GM12865 (cell line): ENCODE measurements around the gene FYB2.

Source experiments
- DNase-seq: peaks from one replicate; pipeline ENCODE4 v3.0.0; 2010; ENCODE audit warnings: low read depth
- H3K4me3 ChIP-seq: 2 replicates; pipeline ENCODE4 v1.5.1; 2011; ENCODE audit warnings: mild to moderate bottlenecking, low read depth, low read length, control low read depth
- CTCF ChIP-seq: IDR thresholded peaks from 2 replicates; pipeline ENCODE4 v1.5.1; 2011; ENCODE audit warnings: low read length, control low read depth, low read depth, inconsistent platforms; ENCODE audit not compliant: insufficient read depth; ENCODE audit errors: missing control alignments

Gene FYB2

GRCh38 chr1:56849750-56850149 lies 30.5 kb upstream of the FYB2 start:
- TF ChIP-seq CTCF: no peak
- H3K4me3 ChIP-seq: no peak overlapping the region
- DNase-seq: no peak

- no peak for DNase-seq
- H3K4me3 ChIP-seq: no peak overlapping the region
- TF ChIP-seq CTCF: no peak
Observed at GRCh38 chr1:56845343-56845742, 26.1 kb upstream of the FYB2 start.

- no peak for DNase-seq
- TF ChIP-seq CTCF: no peak
- no peak overlapping the region for H3K4me3 ChIP-seq
Observed at GRCh38 chr1:56844545-56845136, 25.4 kb upstream of the FYB2 start.

- TF ChIP-seq CTCF: no peak
- DNase-seq: no peak
- H3K4me3 ChIP-seq: no peak overlapping the region
Observed at GRCh38 chr1:56843544-56843943, 24.3 kb upstream of the FYB2 start.

GRCh38 chr1:56838759-56839158 lies 19.6 kb upstream of the FYB2 start:
- no peak for DNase-seq
- H3K4me3 ChIP-seq: no peak overlapping the region
- no peak for TF ChIP-seq CTCF

GRCh38 chr1:56837244-56837939 lies 18.2 kb upstream of the FYB2 start:
- no peak for TF ChIP-seq CTCF
- H3K4me3 ChIP-seq: no peak overlapping the region
- no peak for DNase-seq

GRCh38 chr1:56836359-56836758 lies 17.2 kb upstream of the FYB2 start:
- DNase-seq: no peak
- no peak for TF ChIP-seq CTCF
- H3K4me3 ChIP-seq: no peak overlapping the region
